22Rv1 (cell line): Measurements from ENCODE around the gene TMEM147.

Experiments used
- H3K27ac ChIP-seq: fragments of 450-650 bp; 2 replicates; pipeline ENCODE4 v1.5.1; 2017
- CTCF ChIP-seq: fragments of 450-650 bp; IDR thresholded peaks from 2 replicates; pipeline ENCODE4 v1.5.1; 2017; ENCODE audit warnings: mild to moderate bottlenecking
- ZFX ChIP-seq: fragments of 450-650 bp; IDR thresholded peaks from 2 replicates; pipeline ENCODE4 v1.6.1; 2017; ENCODE audit warnings: antibody characterized with exemption, borderline replicate concordance

TMEM147 gene

DNA sequence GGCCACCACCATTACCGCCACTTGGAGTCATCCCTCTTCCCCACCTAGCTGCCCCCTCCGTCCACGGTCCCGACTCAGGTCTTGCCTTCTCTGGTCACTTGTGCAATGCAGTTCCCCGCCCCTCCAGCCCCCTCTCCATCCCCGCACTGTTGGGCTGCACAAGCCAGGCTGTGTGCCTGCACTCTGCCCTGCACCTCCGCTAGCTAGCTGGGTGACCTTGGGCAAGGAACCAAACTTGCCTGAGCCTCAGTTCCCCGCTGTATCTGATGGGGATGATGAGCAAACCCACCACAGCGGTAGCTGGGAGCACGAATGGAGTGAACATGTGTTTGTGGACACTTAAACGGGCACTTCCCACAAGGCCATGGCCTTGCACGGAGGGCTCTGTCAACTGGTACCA is 5.6 kb upstream of the TMEM147 start:
- TF ChIP-seq CTCF: no peak
- TF ChIP-seq ZFX: no peak
- H3K27ac ChIP-seq: no peak overlapping the region

DNA sequence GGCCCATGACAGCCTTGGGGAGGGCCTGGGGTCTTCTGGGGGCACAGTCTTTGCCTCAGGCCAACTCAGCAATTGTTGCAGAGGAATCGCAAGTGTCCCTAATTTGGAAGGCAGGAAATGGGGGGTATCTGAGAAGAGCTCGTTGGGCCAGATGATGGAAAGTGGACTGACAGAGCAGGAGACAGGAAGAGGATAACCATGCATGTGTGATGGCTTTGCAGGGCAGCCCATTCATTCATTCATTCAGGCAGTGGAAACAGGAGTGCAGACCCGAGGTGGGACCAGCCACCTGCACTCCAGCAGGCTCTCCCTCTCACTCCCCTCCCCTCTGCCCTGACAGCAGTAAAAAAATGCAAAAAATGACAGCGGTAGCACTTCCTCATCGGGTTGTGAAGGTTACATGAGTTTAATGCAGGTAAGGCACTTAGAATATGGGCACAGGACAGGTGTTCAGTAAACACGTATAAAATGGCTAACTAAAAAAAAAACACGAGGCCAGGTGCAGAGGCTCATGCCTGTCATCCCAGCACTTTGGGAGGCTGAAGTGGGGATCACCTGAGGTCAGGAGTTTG is 5.0 kb upstream of the TMEM147 start:
- no peak for TF ChIP-seq CTCF
- TF ChIP-seq ZFX: no peak
- no peak overlapping the region for H3K27ac ChIP-seq

DNA sequence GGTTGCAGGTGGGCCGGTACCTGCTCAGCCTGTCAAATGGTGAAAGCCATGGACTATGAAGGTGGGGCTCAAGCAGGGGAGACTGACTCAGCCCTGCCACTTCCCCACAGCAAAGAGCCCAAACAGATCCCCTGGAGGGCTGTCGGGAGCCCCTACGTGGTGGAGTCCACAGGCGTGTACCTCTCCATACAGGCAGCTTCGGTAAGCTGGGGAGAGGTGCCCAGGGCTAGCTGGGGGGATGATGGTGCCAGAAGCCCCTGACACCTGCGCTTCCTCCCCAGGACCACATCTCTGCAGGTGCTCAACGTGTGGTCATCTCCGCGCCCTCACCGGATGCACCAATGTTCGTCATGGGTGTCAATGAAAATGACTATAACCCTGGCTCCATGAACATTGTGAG is 3.2 kb upstream of the TMEM147 start:
- TF ChIP-seq CTCF (no peak), ZFX (no peak)
- no peak overlapping the region for H3K27ac ChIP-seq

GRCh38 chr19:35543280-35544109 is 1.9 kb upstream of the TMEM147 start:
- no peak overlapping the region for H3K27ac ChIP-seq
- TF ChIP-seq CTCF: no peak
- no peak for TF ChIP-seq ZFX

DNA sequence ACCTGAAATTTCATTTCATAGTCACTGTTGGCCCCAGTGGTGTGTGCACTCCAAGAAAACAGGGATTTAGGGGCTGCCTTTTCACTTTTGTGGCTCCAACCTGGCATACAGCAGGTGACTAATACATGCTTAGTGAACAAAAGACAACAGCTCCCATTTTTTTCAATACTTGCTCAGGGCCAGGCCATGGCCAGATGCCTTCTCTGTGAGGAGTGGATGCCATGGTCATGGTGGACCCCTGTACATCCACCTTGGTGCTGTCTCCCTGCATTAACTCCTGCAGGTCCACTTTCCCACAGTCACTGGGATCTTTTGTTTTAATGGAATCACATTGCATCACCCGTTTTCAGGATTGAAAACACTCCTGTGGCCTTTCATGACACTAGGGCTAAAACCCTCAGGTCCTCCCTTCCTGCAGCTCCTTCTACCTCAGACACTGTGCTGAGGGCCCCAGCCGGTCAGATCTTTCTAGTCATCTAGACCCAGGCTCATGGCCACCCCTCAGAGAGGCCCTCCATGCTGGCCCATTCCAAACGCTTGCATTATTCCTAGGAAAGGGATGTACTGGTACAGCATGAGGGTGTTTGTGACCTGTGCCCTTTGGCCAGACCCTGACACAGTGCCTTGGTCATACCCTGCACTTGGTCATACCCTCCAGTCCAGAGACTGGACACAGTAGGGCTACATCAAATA is 1.2 kb upstream of the TMEM147 start:
- peak overlapping the region; percentile 73; the same call in 1 of the 2 replicates for H3K27ac ChIP-seq
- TF ChIP-seq CTCF (no peak), ZFX (no peak)

- H3K27ac ChIP-seq: peak overlapping the region; percentile 73
- TF ChIP-seq ZFX (no peak), CTCF (no peak)
These were observed 492 bp downstream of the TMEM147 start for GRCh38 chr19:35545855-35546381.
